ENCODE data around the gene NPPC. TPM values are rescaled to one million over a fixed set of nuclear protein-coding genes. Genes with fewer than 3 reads are reported as not detected.

The NPPC gene
- polyA plus RNA-seq, 2 of the 4 experiments (the other 2 are of a cell fraction): not detected

GRCh38 chr2:231917280-231918066 lies 8.7 kb downstream of the NPPC start (continued):
- TF ChIP-seq TFCP2L1 (CRISPR knock-in tag; IDR thresholded peaks at IDR 0.05) (no peak), RARB (CRISPR knock-in tag; IDR thresholded peaks at IDR 0.05) (no peak), ZSCAN20 (CRISPR knock-in tag; IDR thresholded peaks at IDR 0.05) (no peak), HMGXB4 (CRISPR knock-in tag; IDR thresholded peaks at IDR 0.05; ENCODE audit: borderline replicate concordance) (no peak), CHD4 (IDR thresholded peaks at IDR 0.05; ENCODE audit: borderline replicate concordance) (no peak), E2F6 (IDR thresholded peaks at IDR 0.05; ENCODE audit: borderline replicate concordance, low read depth) (no peak)

GRCh38 chr2:231914077-231914690 lies 12.0 kb downstream of the NPPC start:
- FAIRE-seq: no peak
- Histone ChIP-seq H3K4me3 (no peak overlapping the region), H3K27ac (no peak overlapping the region), H3K4me2 (no peak overlapping the region), H3K9me3 (no peaks in the 10 kb centered on the region), H3K4me1 (no peaks in the 10 kb centered on the region)
- POLR2A ChIA-PET: no interaction called here
- CTCF ChIA-PET: interaction anchor here (5.7 kb wide), 1 partner anchor 11 kb away, joined by 33 read pairs; the partner anchor contains the start of gene NPPC
- no peak for TF ChIP-seq CBX8 (IDR thresholded peaks at IDR 0.05)
- TF ChIP-seq EHF (CRISPR knock-in tag; IDR thresholded peaks at IDR 0.05): no peak
- no peak for TF ChIP-seq CBX2 (IDR thresholded peaks at IDR 0.05; ENCODE audit: borderline replicate concordance, low read depth)
- no peak for TF ChIP-seq RCOR1 (IDR thresholded peaks at IDR 0.05; ENCODE audit: low read depth, low read length)
- no peak for TF ChIP-seq HOXA7 (CRISPR knock-in tag; IDR thresholded peaks at IDR 0.05)
- TF ChIP-seq RAD21 (conservative IDR thresholded peaks at IDR 0.05 in 1 of 2, IDR thresholded peaks at IDR 0.05 in 1 of 2): no peak
- no peak for TF ChIP-seq MYC (IDR thresholded peaks at IDR 0.05; ENCODE audit: borderline replicate concordance, low read length)
- TF ChIP-seq JUNB (IDR thresholded peaks at IDR 0.05): no peak
- TF ChIP-seq HOXB5 (CRISPR knock-in tag; IDR thresholded peaks at IDR 0.05): no peak
- no peak for TF ChIP-seq USF2 (IDR thresholded peaks at IDR 0.05)
- TF ChIP-seq PBX3 (IDR thresholded peaks at IDR 0.05): no peak
- TF ChIP-seq POLR2AphosphoS2 (conservative IDR thresholded peaks at IDR 0.05; ENCODE audit: low read length): no peak
- no peak for TF ChIP-seq SREBF2 (IDR thresholded peaks at IDR 0.05)
- no peak for TF ChIP-seq CHD4 (IDR thresholded peaks at IDR 0.05; ENCODE audit: borderline replicate concordance)
- no peak for TF ChIP-seq ZFP36 (IDR thresholded peaks at IDR 0.05; ENCODE audit: borderline replicate concordance, partially characterized antibody)
- no peak for ATAC-seq
- DNase-seq (ENCODE audit: low read depth in 1 of 2, low spot score in 1 of 2): no peak
- WGBS (ENCODE audit: missing lambda C conversion rate): 72% methylated on average over 14 of the region's 14 CpGs

Measured in A549 (cell line).